H9 (cell line): ENCODE data around the gene PPP1R7. TPM values are rescaled to one million over a fixed set of nuclear protein-coding genes. Genes with fewer than 3 reads are reported as not detected.

ENCODE experiments used
- DNase-seq: peaks from one replicate; pipeline ENCODE4 v3.0.0-alpha.2; 2017
- H2AFZ ChIP-seq: one replicate; pipeline ENCODE4 v1.6.1; 2013; ENCODE audit warnings: mild to moderate bottlenecking, low read length, control low read depth, moderate library complexity
- H2AK5ac ChIP-seq: 2 replicates; pipeline ENCODE4 v1.6.1; 2013; ENCODE audit warnings: low read length, control low read depth, mixed read lengths; ENCODE audit not compliant: insufficient read length
- H2BK120ac ChIP-seq: one replicate; pipeline ENCODE4 v1.6.1; 2013; ENCODE audit warnings: low read depth, mild to moderate bottlenecking, low read length, control low read depth, inconsistent platforms; ENCODE audit not compliant: poor library complexity, severe bottlenecking
- H2BK12ac ChIP-seq: 2 replicates; pipeline ENCODE4 v1.6.1; 2013; ENCODE audit warnings: low read length, control low read depth, mixed read lengths, low read depth; ENCODE audit not compliant: insufficient read length
- H2BK15ac ChIP-seq: 2 replicates; pipeline ENCODE4 v1.6.1; 2013; ENCODE audit warnings: low read depth, low read length, control low read depth
- H2BK20ac ChIP-seq: one replicate; pipeline ENCODE4 v1.6.1; 2013; ENCODE audit warnings: low read depth, mild to moderate bottlenecking, low read length, control low read depth, inconsistent platforms; ENCODE audit not compliant: poor library complexity, severe bottlenecking
- H2BK5ac ChIP-seq: 2 replicates; pipeline ENCODE4 v1.6.1; 2013; ENCODE audit warnings: low read length, control low read depth, mixed read lengths; ENCODE audit not compliant: insufficient read length
- H3K14ac ChIP-seq: 2 replicates; pipeline ENCODE4 v1.6.1; 2013; ENCODE audit warnings: low read length, control low read depth; ENCODE audit not compliant: insufficient read depth
- H3K18ac ChIP-seq: 2 replicates; pipeline ENCODE4 v1.6.1; 2013; ENCODE audit warnings: low read depth, mild to moderate bottlenecking, mixed read lengths, low read length, control low read depth; ENCODE audit not compliant: insufficient read length
- H3K23ac ChIP-seq: 2 replicates; pipeline ENCODE4 v1.6.1; 2013; ENCODE audit warnings: low read length, control low read depth, mixed read lengths, low read depth; ENCODE audit not compliant: insufficient read length
- H3K23me2 ChIP-seq: 2 replicates; pipeline ENCODE4 v1.6.1; 2013; ENCODE audit warnings: low read depth, mild to moderate bottlenecking, mixed read lengths, low read length, control low read depth; ENCODE audit not compliant: insufficient read length, poor library complexity, severe bottlenecking
- H3K27ac ChIP-seq: 2 replicates; pipeline ENCODE4 v1.5.1; 2013; ENCODE audit warnings: low read length, control low read depth, mixed read lengths, low read depth; ENCODE audit not compliant: insufficient read length
- H3K27me3 ChIP-seq: 2 replicates; pipeline ENCODE4 v1.6.1; 2013; ENCODE audit warnings: low read length, control low read depth, inconsistent platforms; ENCODE audit not compliant: insufficient read depth
- H3K4ac ChIP-seq: 2 replicates; pipeline ENCODE4 v1.6.1; 2013; ENCODE audit warnings: low read depth, mild to moderate bottlenecking, control low read depth, inconsistent platforms, low read length, moderate library complexity
- H3K4me1 ChIP-seq: 2 replicates; pipeline ENCODE4 v1.6.1; 2013; ENCODE audit warnings: low read length, control low read depth, inconsistent platforms; ENCODE audit not compliant: insufficient read depth
- H3K4me2 ChIP-seq: 2 replicates; pipeline ENCODE4 v1.6.1; 2013; ENCODE audit warnings: low read length, control low read depth, mixed read lengths; ENCODE audit not compliant: insufficient read length, insufficient read depth
- H3K56ac ChIP-seq: 2 replicates; pipeline ENCODE4 v1.6.1; 2013; ENCODE audit warnings: low read depth, mild to moderate bottlenecking, mixed read lengths, low read length, control low read depth; ENCODE audit not compliant: insufficient read length
- H3K79me1 ChIP-seq: 2 replicates; pipeline ENCODE4 v1.6.1; 2013; ENCODE audit warnings: low read depth, mild to moderate bottlenecking, moderate library complexity, low read length, control low read depth, inconsistent platforms; ENCODE audit not compliant: insufficient read depth, poor library complexity, severe bottlenecking
- H3K79me2 ChIP-seq: 2 replicates; pipeline ENCODE4 v1.6.1; 2013; ENCODE audit warnings: low read length, control low read depth, inconsistent platforms; ENCODE audit not compliant: insufficient read depth
- H3K9ac ChIP-seq: 2 replicates; pipeline ENCODE4 v1.6.1; 2013; ENCODE audit warnings: low read length, control low read depth, mixed read lengths; ENCODE audit not compliant: insufficient read length; ENCODE audit errors: extremely low read depth
- H3K9me3 ChIP-seq: one replicate; pipeline ENCODE4 v1.6.1; 2013; ENCODE audit warnings: low read depth, low read length, inconsistent platforms; ENCODE audit not compliant: control insufficient read depth
- H3T11ph ChIP-seq: one replicate; pipeline ENCODE4 v1.6.1; 2013; ENCODE audit warnings: mild to moderate bottlenecking, low read length, control low read depth, inconsistent platforms
- H4K20me1 ChIP-seq: one replicate; pipeline ENCODE4 v1.6.1; 2013; ENCODE audit not compliant: control insufficient read depth, insufficient read length, insufficient read depth
- H4K5ac ChIP-seq: 2 replicates; pipeline ENCODE4 v1.6.1; 2013; ENCODE audit warnings: low read depth, mild to moderate bottlenecking, mixed read lengths, low read length, control low read depth; ENCODE audit not compliant: insufficient read length
- H4K8ac ChIP-seq: replicated peaks from 2 replicates; pipeline ENCODE4 v1.6.1; 2013; ENCODE audit warnings: low read length, control low read depth, mixed read lengths, low read depth; ENCODE audit not compliant: insufficient read length
- H4K91ac ChIP-seq: 2 replicates; pipeline ENCODE4 v1.6.1; 2013; ENCODE audit warnings: low read depth, mild to moderate bottlenecking, moderate library complexity, mixed read lengths, low read length, control low read depth; ENCODE audit not compliant: insufficient read length
- H3K27ac Mint-ChIP-seq, 3 experiments: 2 replicates in 2 of 3; 3 replicates in 1 of 3; pipeline ENCODE4 v1.8.0; 2020 to 2021; ENCODE audit warnings: mixed read lengths in 3 of 3, mild to moderate bottlenecking in 1 of 3, moderate library complexity in 1 of 3
- H3K27me3 Mint-ChIP-seq: 2 replicates; pipeline ENCODE4 v1.8.0; 2021; ENCODE audit warnings: low read depth, mild to moderate bottlenecking, moderate library complexity, mixed read lengths
- H3K36me3 Mint-ChIP-seq, 3 experiments: 2 replicates in 2 of 3; 3 replicates in 1 of 3; pipeline ENCODE4 v1.8.0; 2020 to 2021; ENCODE audit warnings: low read depth in 3 of 3, mixed read lengths in 3 of 3; ENCODE audit not compliant: insufficient read depth in 1 of 3
- H3K4me1 Mint-ChIP-seq, 2 experiments: 2 replicates each; pipeline ENCODE4 v1.8.0; 2020; ENCODE audit warnings: mixed read lengths in 2 of 2
- H3K4me3 Mint-ChIP-seq, 2 experiments: 2 replicates in 1 of 2; 3 replicates in 1 of 2; pipeline ENCODE4 v1.8.0; 2020 to 2021; ENCODE audit warnings: mild to moderate bottlenecking in 2 of 2, mixed read lengths in 2 of 2, moderate library complexity in 1 of 2
- H3K9me3 Mint-ChIP-seq, 2 experiments: 2 replicates in 1 of 2; 3 replicates in 1 of 2; pipeline ENCODE4 v1.8.0; 2020; ENCODE audit warnings: mild to moderate bottlenecking in 2 of 2, mixed read lengths in 2 of 2, moderate library complexity in 1 of 2
- CTCF ChIP-seq: fragments of 200-600 bp; sonication (generic); conservative IDR thresholded peaks from 3 replicates; pipeline ENCODE4 v1.8.0; 2021; ENCODE audit warnings: antibody characterized with exemption, mild to moderate bottlenecking
- WGBS: extraction: QIAGEN DNeasy Blood & Tissue Kit; methylation state at CpG from one replicate; pipeline ENCODE4 v1.1.7; 2013; ENCODE audit warnings: missing lambda C conversion rate, low lambda C conversion rate, mixed read lengths; ENCODE audit not compliant: insufficient read length; ENCODE audit errors: extremely low coverage; 5-methylcytosine and 5-hydroxymethylcytosine counted together
- total RNA-seq: library from RNA; stranded (reverse); gene quantifications from 2 replicates; pipeline ENCODE4 v1.2.1, GENCODE V29; 2021

Gene PPP1R7
- total RNA-seq, 1 experiment from 2014 or later, result 60.2 TPM

GRCh38 chr2:241199286-241199685 lies 49.0 kb downstream of the PPP1R7 start:
- no CpG with 5 or more reads among the region's 16 CpGs for WGBS
- Mint-ChIP-seq H3K9me3 (no peaks in the 10 kb centered on the region), H3K4me1 (peaks cover 0 to 4% of the 10 kb centered on the region in 2 experiments; a peak in 1 of 4 replicates), H3K27me3 (no peaks in the 10 kb centered on the region; the same call in 1 of the 2 replicates), H3K36me3 (no peaks in the 10 kb centered on the region), H3K4me3 (no peak overlapping the region), H3K27ac (no peak overlapping the region)
- no peak overlapping the region for H4K91ac ChIP-seq
- no peak overlapping the region for H3K56ac ChIP-seq
- no peak overlapping the region for H2BK15ac ChIP-seq
- H3K79me2 ChIP-seq, result no peaks in the 10 kb centered on the region
- H3K23me2 ChIP-seq, result no peaks in the 10 kb centered on the region
- H3K14ac ChIP-seq, result no peak overlapping the region; the same call in 1 of the 2 replicates
- H2BK120ac ChIP-seq, result no peak overlapping the region
- no peak overlapping the region for H2AFZ ChIP-seq
- no peak overlapping the region for H3T11ph ChIP-seq
- H3K9me3 ChIP-seq, result no peaks in the 10 kb centered on the region
- H4K8ac ChIP-seq, result no peak overlapping the region
- H2BK20ac ChIP-seq, result no peak overlapping the region
- DNase-seq, result no peak
- H3K27ac ChIP-seq, result no peak overlapping the region
- no peak overlapping the region for H2BK12ac ChIP-seq
- H3K23ac ChIP-seq, result no peak overlapping the region
- H2BK5ac ChIP-seq, result no peak overlapping the region
- H3K4me2 ChIP-seq, result no peak overlapping the region
- no peaks in the 10 kb centered on the region for H3K79me1 ChIP-seq
- no peak overlapping the region for H3K18ac ChIP-seq
- H3K9ac ChIP-seq, result no peak overlapping the region
- no peaks in the 10 kb centered on the region for H3K4me1 ChIP-seq
- no peaks in the 10 kb centered on the region for H4K20me1 ChIP-seq
- no peak overlapping the region for H3K4ac ChIP-seq
- H2AK5ac ChIP-seq, result no peak overlapping the region
- H4K5ac ChIP-seq, result no peak overlapping the region
- TF ChIP-seq CTCF, result no peak
- no peaks in the 10 kb centered on the region for H3K27me3 ChIP-seq
